Gastrocnemius medialis (tissue), 4 donors: ENCODE measurements around the gene FAM210B. TPM values are rescaled to one million over a fixed set of nuclear protein-coding genes. Genes with fewer than 3 reads are reported as not detected.

Source experiments
- ATAC-seq, 2 donors: fragments of 150-250 bp; one replicate each; pipeline ENCODE4 v1.9.1; 2016
- DNase-seq, 2 donors: peaks; one replicate each; pipeline ENCODE4 v3.0.0-alpha.2; 2019
- H3K27ac ChIP-seq, 4 donors: fragments of 200-600 bp; sonication (generic); 1 replicate in 1 of 4; 2 replicates in 3 of 4; pipeline ENCODE4 v1.5.1; 2016 to 2018; ENCODE audit warnings: mild to moderate bottlenecking in 2 of 4, moderate library complexity in 1 of 4
- H3K27me3 ChIP-seq, 3 donors: fragments of 200-600 bp; sonication (generic) in 2 of 3; 1 replicate in 1 of 3; 2 replicates in 2 of 3; pipeline versions ENCODE4 v1.5.1 to v1.6.0; 2016 to 2019; ENCODE audit warnings: mild to moderate bottlenecking in 1 of 3, moderate library complexity in 1 of 3
- H3K36me3 ChIP-seq, 2 donors: fragments of 200-600 bp; sonication (generic) in 1 of 2; one replicate each; pipeline ENCODE4 v1.5.1; 2017 to 2018
- H3K4me1 ChIP-seq, 2 donors: fragments of 200-600 bp; sonication (generic) in 1 of 2; one replicate each; pipeline ENCODE4 v1.5.1; 2016 to 2017; ENCODE audit warnings: mild to moderate bottlenecking in 2 of 2
- H3K4me3 ChIP-seq, 4 donors: fragments of 200-600 bp; sonication (generic) in 3 of 4; 1 replicate in 1 of 4; 2 replicates in 3 of 4; pipeline ENCODE4 v1.5.1; 2016 to 2019; ENCODE audit warnings: mild to moderate bottlenecking in 2 of 4
- H3K9me3 ChIP-seq, 3 donors: fragments of 200-600 bp; sonication (generic) in 2 of 3; 1 replicate in 1 of 3; 2 replicates in 2 of 3; pipeline ENCODE4 v1.5.1; 2016 to 2019
- CTCF ChIP-seq, 5 experiments: fragments of 450-650 bp in 3 of 5; fragments of 200-600 bp in 2 of 5; sonication (generic) in 2 of 5; IDR thresholded peaks in 4 of 5; conservative IDR thresholded peaks in 1 of 5; 1 replicate in 4 of 5; 2 replicates in 1 of 5; pipeline ENCODE4 v1.5.1; 2016 to 2019; ENCODE audit warnings: antibody characterized with exemption in 5 of 5, mild to moderate bottlenecking in 3 of 5, moderate library complexity in 3 of 5
- POLR2A ChIP-seq, 2 donors: fragments of 450-650 bp; IDR thresholded peaks; one replicate each; pipeline ENCODE4 v1.6.1; 2017; ENCODE audit warnings: antibody characterized with exemption in 2 of 2, mild to moderate bottlenecking in 2 of 2, moderate library complexity in 2 of 2
- in situ Hi-C, 4 donors: fragments of 200-750 bp; cut with MboI; loops; one replicate each; pipeline versions ENCODE4 v1.15.0 to v1.8.0; 2017; ENCODE audit warnings: low sequenced_read_pairs in 4 of 4
- intact Hi-C: fragments of 100-400 bp; cut with DNase I; formaldehyde crosslinking; loops from one replicate; pipeline ENCODE4 v1.15.1; 2023; ENCODE audit warnings: low total_unique reads
- total RNA-seq, 4 donors: library from RNA; depleted of rRNA; stranded (reverse); fragments of >200 nt; gene quantifications; one replicate each; pipeline versions ENCODE4 v1.1.0 to v1.2.3, GENCODE V29; 2016

The FAM210B gene
- total RNA-seq, 4 donors from 2014 or later, result 34.5 to 57.2 (median 41.4) TPM

GRCh38 chr20:56358070-56358469, 704 bp upstream of the FAM210B start:
- Histone ChIP-seq H3K4me3 (peak overlapping the region; percentile 36 to 93 (median 70)), H3K4me1 (peaks cover 27 to 29% of the 10 kb centered on the region in 2 donors), H3K36me3 (no peaks in the 10 kb centered on the region), H3K27me3 (no peaks in the 10 kb centered on the region), H3K9me3 (no peaks in the 10 kb centered on the region), H3K27ac (peak overlapping the region; percentile 32 to 71 (median 56))
- ATAC-seq, result no peak
- intact Hi-C loops (loop anchor here (1.0 kb wide), 1 partner anchor 34 kb away; the partner anchor contains the start of genes AURKA and CSTF1), in situ Hi-C loops (no loop called here)
- DNase-seq, result no peak
- TF ChIP-seq POLR2A (IDR thresholded peaks at IDR 0.05) (no peak), CTCF (IDR thresholded peaks at IDR 0.05 in 4 of 5, conservative IDR thresholded peaks at IDR 0.05 in 1 of 5) (no peak)

- Histone ChIP-seq H3K27me3 (no peaks in the 10 kb centered on the region), H3K36me3 (no peaks in the 10 kb centered on the region), H3K4me1 (peaks cover 27 to 29% of the 10 kb centered on the region in 2 donors), H3K4me3 (peak overlapping the region; percentile 62 to 93 (median 76)), H3K27ac (peak overlapping the region; percentile 68 to 91 (median 81)), H3K9me3 (no peaks in the 10 kb centered on the region)
- ATAC-seq (peak; percentile 65 to 74), DNase-seq (peak in 1 of 2 donors; percentile 45)
- in situ Hi-C loops (no loop called here), intact Hi-C loops (loop anchor here (1.0 kb wide), 1 partner anchor 109 kb away; the partner anchor contains the start of gene RTF2)
- no peak for TF ChIP-seq CTCF (IDR thresholded peaks at IDR 0.05 in 4 of 5, conservative IDR thresholded peaks at IDR 0.05 in 1 of 5)
- TF ChIP-seq POLR2A (IDR thresholded peaks at IDR 0.05), result no peak
These were observed 698 bp downstream of the FAM210B start for GRCh38 chr20:56359212-56360132.

GRCh38 chr20:56360133-56360907, 1.5 kb downstream of the FAM210B start:
- Histone ChIP-seq H3K4me3 (peak overlapping the region; percentile 62 to 93 (median 76)), H3K27me3 (no peaks in the 10 kb centered on the region), H3K4me1 (peaks cover 27 to 29% of the 10 kb centered on the region in 2 donors), H3K36me3 (peaks cover 0 to 3% of the 10 kb centered on the region in 2 donors), H3K9me3 (no peaks in the 10 kb centered on the region), H3K27ac (peak overlapping the region; percentile 68 to 91 (median 81))
- TF ChIP-seq CTCF (IDR thresholded peaks at IDR 0.05 in 4 of 5, conservative IDR thresholded peaks at IDR 0.05 in 1 of 5) (no peak), POLR2A (IDR thresholded peaks at IDR 0.05) (no peak)
- intact Hi-C loops, result no loop called here
- ATAC-seq, result peak in 1 of 2 donors; percentile 12
- peak in 1 of 2 donors; percentile 27 for DNase-seq
- in situ Hi-C loops, result no loop called here

- intact Hi-C loops, result no loop called here
- Histone ChIP-seq H3K4me1 (peaks cover 27 to 29% of the 10 kb centered on the region in 2 donors), H3K36me3 (peaks cover 0 to 9% of the 10 kb centered on the region in 2 donors), H3K27me3 (no peaks in the 10 kb centered on the region), H3K27ac (peak overlapping the region; percentile 68 to 91 (median 81)), H3K9me3 (no peaks in the 10 kb centered on the region), H3K4me3 (peak overlapping the region in 1 of 4 donors; percentile 77)
- ATAC-seq, result no peak
- in situ Hi-C loops, result no loop called here
- no peak for DNase-seq
- TF ChIP-seq POLR2A (IDR thresholded peaks at IDR 0.05) (no peak), CTCF (IDR thresholded peaks at IDR 0.05 in 4 of 5, conservative IDR thresholded peaks at IDR 0.05 in 1 of 5) (no peak)
These were observed 2.1 kb downstream of the FAM210B start for GRCh38 chr20:56360908-56361205.
